GM12891 (cell line): Measurements from ENCODE around the gene SH2D7.

Experiments used
- POLR2A ChIP-seq: IDR thresholded peaks from 2 replicates; pipeline ENCODE4 v1.6.1; 2011; ENCODE audit warnings: low read depth, low read length, control low read depth
- POLR2AphosphoS5 ChIP-seq: IDR thresholded peaks from 2 replicates; pipeline ENCODE4 v1.6.1; 2011; ENCODE audit warnings: low read depth, low read length, control low read depth
- TAF1 ChIP-seq: IDR thresholded peaks from 2 replicates; pipeline ENCODE4 v1.6.1; 2011; ENCODE audit warnings: low read depth, low read length, control low read depth

DNA sequence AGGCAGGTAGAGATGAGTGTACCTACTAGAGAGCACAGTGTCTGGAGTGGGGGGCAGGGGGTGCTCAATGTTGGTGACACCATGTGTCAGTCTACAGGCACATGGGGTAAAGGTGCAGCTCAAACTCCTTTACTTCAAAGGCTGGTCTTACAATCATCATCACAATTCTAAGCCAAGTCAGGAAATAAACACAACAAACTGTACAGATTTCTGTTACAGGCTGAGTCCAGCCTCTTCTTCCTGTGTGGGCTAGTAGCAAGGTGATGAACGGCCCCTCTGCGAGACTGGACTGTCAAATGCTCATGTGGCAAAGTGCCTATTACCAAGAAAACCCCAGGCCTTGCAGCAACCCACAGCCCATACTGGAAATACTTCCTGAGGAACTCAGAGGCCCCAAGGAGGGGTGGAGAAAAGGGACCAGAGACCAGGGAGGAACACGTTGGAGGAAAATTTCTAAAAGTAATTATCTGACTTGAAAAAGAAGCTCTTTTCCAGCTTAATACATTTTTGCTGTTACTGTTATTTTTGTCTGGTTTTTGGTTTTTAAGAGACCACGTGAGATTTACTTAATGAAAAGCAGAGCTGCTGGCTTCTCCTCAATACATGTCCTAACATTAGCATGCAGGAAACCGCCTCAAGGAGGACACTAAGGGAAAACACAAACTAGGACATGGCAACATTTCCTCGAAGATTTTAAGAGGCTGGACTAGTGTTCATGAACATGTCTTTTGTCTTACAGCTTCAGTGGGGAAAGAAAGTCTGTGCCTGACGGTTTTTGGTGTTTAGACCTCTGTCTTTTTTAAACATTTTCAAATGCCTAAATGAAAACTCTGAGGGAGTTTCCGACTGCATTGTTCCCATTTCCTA lies 44.4 kb upstream of the SH2D7 start:
- TF ChIP-seq POLR2AphosphoS5 (no peak), POLR2A (no peak), TAF1 (no peak)
